Type B pancreatic cell (in vitro differentiated cells): ENCODE measurements around the gene DGAT2. TPM values are rescaled to one million over a fixed set of nuclear protein-coding genes. Genes with fewer than 3 reads are reported as not detected.

Experiments used
- DNase-seq: peaks from one replicate; pipeline ENCODE4 v3.0.0; 2021; ENCODE audit warnings: mixed read lengths; ENCODE audit not compliant: unreplicated experiment; ENCODE audit errors: extremely low spot score
- H3K27ac Mint-ChIP-seq: 2 replicates; pipeline ENCODE4 v1.8.0; 2021; ENCODE audit warnings: mild to moderate bottlenecking, mixed read lengths
- H3K27me3 Mint-ChIP-seq: 2 replicates; pipeline ENCODE4 v1.8.0; 2021; ENCODE audit warnings: mixed read lengths
- H3K36me3 Mint-ChIP-seq: 2 replicates; pipeline ENCODE4 v1.8.0; 2021; ENCODE audit warnings: mixed read lengths
- H3K4me1 Mint-ChIP-seq: one replicate; pipeline ENCODE4 v1.8.0; 2021; ENCODE audit warnings: mixed read lengths; ENCODE audit not compliant: unreplicated experiment
- H3K4me3 Mint-ChIP-seq: 2 replicates; pipeline ENCODE4 v1.8.0; 2021; ENCODE audit warnings: mild to moderate bottlenecking, mixed read lengths
- H3K9me3 Mint-ChIP-seq: 2 replicates; pipeline ENCODE4 v1.8.0; 2021; ENCODE audit warnings: mixed read lengths
- total RNA-seq: library from RNA; stranded (reverse); gene quantifications from 2 replicates; pipeline ENCODE4 v1.2.1, GENCODE V29; 2021; ENCODE audit warnings: low replicate concordance
- TF ChIP-seq, protein P1 (sequence below): fragments of 200-600 bp; sonication (generic); conservative IDR thresholded peaks from 2 replicates; pipeline ENCODE4 v1.5.0; 2021; ENCODE audit warnings: antibody characterized with exemption, mild to moderate bottlenecking

The DGAT2 gene
- total RNA-seq, 1 donor from 2014 or later, result 5.9 TPM

DNA sequence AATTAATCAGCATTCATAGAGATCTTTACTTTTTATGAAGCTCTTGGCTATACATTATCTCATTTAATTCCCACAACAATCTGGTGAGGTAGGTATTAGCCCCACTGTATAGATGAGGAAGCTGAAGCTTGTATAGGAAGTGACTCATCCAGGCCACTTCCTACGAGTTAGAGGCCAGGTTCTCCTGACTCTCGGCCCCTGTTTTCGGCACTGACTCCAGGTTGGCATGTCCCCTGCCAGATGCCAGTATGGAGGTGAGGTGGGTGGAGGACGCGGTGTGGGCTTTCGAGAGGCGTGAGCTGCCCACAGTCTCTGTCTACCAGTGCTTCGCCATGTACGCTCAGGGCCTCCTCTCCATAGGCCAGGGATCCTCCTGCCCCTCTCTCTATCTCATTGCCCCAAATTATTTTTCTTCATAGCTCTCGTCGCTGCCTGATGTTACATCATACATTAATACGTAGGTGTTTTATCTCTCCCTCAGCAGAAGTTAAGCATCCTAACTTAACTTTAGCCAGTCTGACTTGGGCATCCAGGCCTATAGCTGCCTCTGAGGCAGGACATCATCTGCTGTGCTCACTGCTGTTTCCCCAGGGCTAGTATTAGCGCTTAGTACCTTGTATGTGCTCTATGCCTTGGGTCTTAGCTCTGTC is 9.0 kb downstream of the DGAT2 start:
- H3K27ac Mint-ChIP-seq, result no peak overlapping the region
- no peak overlapping the region for H3K4me3 Mint-ChIP-seq
- TF ChIP-seq, protein P1, sequence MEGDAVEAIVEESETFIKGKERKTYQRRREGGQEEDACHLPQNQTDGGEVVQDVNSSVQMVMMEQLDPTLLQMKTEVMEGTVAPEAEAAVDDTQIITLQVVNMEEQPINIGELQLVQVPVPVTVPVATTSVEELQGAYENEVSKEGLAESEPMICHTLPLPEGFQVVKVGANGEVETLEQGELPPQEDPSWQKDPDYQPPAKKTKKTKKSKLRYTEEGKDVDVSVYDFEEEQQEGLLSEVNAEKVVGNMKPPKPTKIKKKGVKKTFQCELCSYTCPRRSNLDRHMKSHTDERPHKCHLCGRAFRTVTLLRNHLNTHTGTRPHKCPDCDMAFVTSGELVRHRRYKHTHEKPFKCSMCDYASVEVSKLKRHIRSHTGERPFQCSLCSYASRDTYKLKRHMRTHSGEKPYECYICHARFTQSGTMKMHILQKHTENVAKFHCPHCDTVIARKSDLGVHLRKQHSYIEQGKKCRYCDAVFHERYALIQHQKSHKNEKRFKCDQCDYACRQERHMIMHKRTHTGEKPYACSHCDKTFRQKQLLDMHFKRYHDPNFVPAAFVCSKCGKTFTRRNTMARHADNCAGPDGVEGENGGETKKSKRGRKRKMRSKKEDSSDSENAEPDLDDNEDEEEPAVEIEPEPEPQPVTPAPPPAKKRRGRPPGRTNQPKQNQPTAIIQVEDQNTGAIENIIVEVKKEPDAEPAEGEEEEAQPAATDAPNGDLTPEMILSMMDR, result no peak
- peaks cover under 1% of the 10 kb centered on the region for H3K27me3 Mint-ChIP-seq
- no peaks in the 10 kb centered on the region for H3K9me3 Mint-ChIP-seq
- no peak for DNase-seq
- no peaks in the 10 kb centered on the region for H3K36me3 Mint-ChIP-seq
- H3K4me1 Mint-ChIP-seq, result peaks cover 5% of the 10 kb centered on the region

DNA sequence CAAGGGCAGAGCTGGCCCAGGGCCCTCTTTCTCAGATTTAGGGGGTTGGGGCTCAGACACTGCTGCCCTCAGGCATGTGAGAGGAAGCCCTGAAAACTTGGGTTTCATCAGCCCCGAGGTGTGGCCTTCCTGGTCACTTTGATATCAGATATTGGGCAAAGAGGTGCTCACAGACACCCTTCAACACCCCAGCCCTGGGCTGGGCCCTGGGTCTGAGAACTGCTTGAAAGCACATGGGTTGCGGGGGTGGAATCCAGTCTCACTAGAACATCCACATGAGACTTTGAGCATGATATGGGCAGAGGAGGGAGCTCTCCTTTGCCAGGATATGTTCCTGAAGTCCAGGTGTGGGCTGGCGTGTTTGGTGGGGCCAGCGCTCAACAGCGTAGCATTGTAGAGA is 10.4 kb downstream of the DGAT2 start:
- H3K27me3 Mint-ChIP-seq, result no peaks in the 10 kb centered on the region
- DNase-seq, result no peak
- no peaks in the 10 kb centered on the region for H3K4me1 Mint-ChIP-seq
- TF ChIP-seq, protein P1, result no peak
- no peak overlapping the region for H3K4me3 Mint-ChIP-seq
- H3K9me3 Mint-ChIP-seq, result no peaks in the 10 kb centered on the region
- H3K27ac Mint-ChIP-seq, result no peak overlapping the region
- no peaks in the 10 kb centered on the region for H3K36me3 Mint-ChIP-seq

DNA sequence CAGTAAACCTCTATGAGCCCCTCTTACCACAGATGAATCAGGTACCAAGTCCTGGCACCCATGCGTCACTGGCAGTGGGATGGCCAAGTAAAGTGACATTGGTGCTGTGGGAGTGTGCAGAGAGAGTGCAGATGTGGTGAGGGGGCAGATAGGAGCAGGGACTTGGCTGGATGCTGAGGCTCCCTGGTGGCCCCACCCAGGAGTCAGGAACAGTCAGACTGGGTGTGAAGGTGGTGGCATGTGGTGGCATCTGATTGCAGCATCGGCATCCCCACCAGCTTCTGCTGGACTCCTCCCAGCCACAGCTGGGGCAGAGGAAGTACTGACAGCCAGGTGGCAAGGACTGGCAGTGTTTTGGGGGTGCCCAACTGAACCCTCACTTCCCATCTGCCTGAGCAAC is 11.4 kb downstream of the DGAT2 start:
- H3K27me3 Mint-ChIP-seq, result no peaks in the 10 kb centered on the region
- TF ChIP-seq, protein P1, result no peak
- H3K4me3 Mint-ChIP-seq, result no peak overlapping the region
- no peaks in the 10 kb centered on the region for H3K9me3 Mint-ChIP-seq
- no peaks in the 10 kb centered on the region for H3K36me3 Mint-ChIP-seq
- H3K4me1 Mint-ChIP-seq, result no peaks in the 10 kb centered on the region
- H3K27ac Mint-ChIP-seq, result no peak overlapping the region
- no peak for DNase-seq

DNA sequence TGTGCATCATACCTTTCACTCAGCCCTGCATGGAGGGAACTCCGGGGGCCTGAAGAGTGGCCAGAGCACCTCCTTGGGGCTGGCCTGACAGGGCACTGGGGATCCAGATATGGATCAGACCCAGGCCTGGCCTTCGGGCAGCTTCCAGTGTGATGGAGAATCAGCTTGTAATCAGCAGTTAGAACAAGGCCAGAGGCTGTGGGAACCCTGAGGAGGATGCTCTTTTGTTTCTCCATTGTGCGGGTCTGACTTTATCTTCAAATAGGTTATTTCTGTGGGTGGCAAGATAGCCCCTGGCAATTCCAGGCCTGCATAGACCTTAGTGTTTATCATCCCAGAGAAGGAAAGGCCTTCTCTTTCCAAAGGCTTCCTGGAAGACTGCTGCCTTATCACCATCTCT is 12.3 kb downstream of the DGAT2 start:
- TF ChIP-seq, protein P1, result no peak
- DNase-seq, result no peak
- H3K27ac Mint-ChIP-seq, result no peak overlapping the region
- H3K27me3 Mint-ChIP-seq, result no peaks in the 10 kb centered on the region
- no peaks in the 10 kb centered on the region for H3K9me3 Mint-ChIP-seq
- no peaks in the 10 kb centered on the region for H3K36me3 Mint-ChIP-seq
- no peak overlapping the region for H3K4me3 Mint-ChIP-seq
- no peaks in the 10 kb centered on the region for H3K4me1 Mint-ChIP-seq

DNA sequence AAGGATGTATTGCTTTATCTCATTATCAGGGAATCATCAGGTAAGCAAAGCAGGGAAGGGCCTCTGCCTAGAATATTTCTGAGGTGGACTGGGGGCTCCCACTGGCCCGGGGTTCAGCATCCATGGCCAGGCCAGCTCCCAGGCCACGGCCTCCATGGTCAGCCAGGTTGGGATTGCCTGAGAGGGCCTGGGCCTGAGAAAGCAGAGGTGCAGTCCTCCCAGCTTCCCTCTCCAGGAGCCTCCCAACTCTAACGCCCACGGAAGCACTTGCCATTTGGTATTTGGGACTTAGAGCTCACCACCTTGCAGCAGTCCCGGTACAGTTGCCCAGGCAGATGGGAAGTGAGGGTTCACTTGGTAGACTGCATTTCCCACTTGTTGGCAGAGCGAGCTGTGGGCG is 12.7 kb downstream of the DGAT2 start:
- no peak for DNase-seq
- peaks cover 4% of the 10 kb centered on the region for H3K4me1 Mint-ChIP-seq
- no peak overlapping the region for H3K27ac Mint-ChIP-seq
- no peak overlapping the region for H3K4me3 Mint-ChIP-seq
- no peaks in the 10 kb centered on the region for H3K27me3 Mint-ChIP-seq
- H3K9me3 Mint-ChIP-seq, result no peaks in the 10 kb centered on the region
- TF ChIP-seq, protein P1, result no peak
- no peaks in the 10 kb centered on the region for H3K36me3 Mint-ChIP-seq

DNA sequence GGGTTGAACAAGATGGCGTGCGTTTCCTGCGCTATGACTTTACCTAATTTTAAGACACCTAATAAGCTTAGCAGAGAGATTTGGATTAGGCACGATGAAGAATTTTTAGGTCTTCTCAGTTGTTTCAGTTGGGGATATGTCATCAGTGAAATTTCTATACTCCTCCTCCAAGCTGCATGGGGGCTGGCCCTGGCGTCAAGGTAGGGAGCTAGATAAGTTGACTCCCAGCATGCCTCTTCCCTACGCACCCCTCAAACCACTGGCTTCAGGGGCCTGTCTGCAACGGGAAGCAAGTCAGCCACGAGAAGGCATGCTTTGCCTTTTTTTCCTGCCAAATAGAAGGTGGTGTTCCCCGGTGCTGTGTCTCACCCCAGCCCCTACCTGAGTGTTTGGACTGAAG is 13.3 kb downstream of the DGAT2 start:
- TF ChIP-seq, protein P1, result no peak
- H3K4me3 Mint-ChIP-seq, result no peak overlapping the region
- H3K4me1 Mint-ChIP-seq, result peaks cover 8% of the 10 kb centered on the region
- no peak for DNase-seq
- no peaks in the 10 kb centered on the region for H3K27me3 Mint-ChIP-seq
- H3K36me3 Mint-ChIP-seq, result no peaks in the 10 kb centered on the region
- no peaks in the 10 kb centered on the region for H3K9me3 Mint-ChIP-seq
- no peak overlapping the region for H3K27ac Mint-ChIP-seq
